Activated naive CD8-positive, alpha-beta T cell treated with anti-CD3 and anti-CD28 coated beads, Interleukin-2, amount 50 U/mL, for 16 hours (primary cell): Measurements from ENCODE around the gene PTPMT1.

ENCODE experiments used
- DNase-seq: peaks from one replicate; pipeline ENCODE4 v3.0.0-alpha.2; 2020; ENCODE audit warnings: low read depth, low spot score

The PTPMT1 gene

GRCh38 chr11:47607380-47607779 is 42.0 kb downstream of the PTPMT1 start:
- no peak for DNase-seq

GRCh38 chr11:47609675-47610074 is 44.3 kb downstream of the PTPMT1 start:
- no peak for DNase-seq

- no peak for DNase-seq
These were observed 46.0 kb downstream of the PTPMT1 start for GRCh38 chr11:47611348-47611794.

- no peak for DNase-seq
These were observed 49.9 kb downstream of the PTPMT1 start for GRCh38 chr11:47615249-47615648.

- no peak for DNase-seq
These were observed 51.5 kb downstream of the PTPMT1 start for GRCh38 chr11:47616726-47617416.

- DNase-seq: no peak
These were observed 52.0 kb downstream of the PTPMT1 start for GRCh38 chr11:47617417-47617809.

- DNase-seq: no peak
These were observed 55.5 kb downstream of the PTPMT1 start for GRCh38 chr11:47620836-47621378.
